Endothelial cell of umbilical vein (primary cell): ENCODE results near the gene IKZF3. TPM values are rescaled to one million over a fixed set of nuclear protein-coding genes. Genes with fewer than 3 reads are reported as not detected.
A peak's percentile ranks its signal among the peaks of the same experiment; 100 is the strongest.

Experiments used
- BruUV-seq: library from RNA; stranded (reverse); fragments of 400-500 nt; replicated peaks from 2 replicates; lab custom pipeline; 2021; lab: Mats Ljungman, UMichigan
- CTCF ChIA-PET: fragments of 300-600, 350-600 bp; sonication (Branson Sonifier 250); formaldehyde crosslinking; loops from one replicate; lab custom pipeline; 2021; ENCODE audit warnings: antibody characterized with exemption, inconsistent platforms; lab: Charles Lee
- POLR2A ChIA-PET: fragments of 300-600, 350-600 bp; sonication (Branson Sonifier 250); formaldehyde crosslinking; loops from one replicate; lab custom pipeline; 2021; ENCODE audit warnings: antibody characterized with exemption, inconsistent platforms; lab: Charles Lee
- DNase-seq: peaks from one replicate; pipeline ENCODE4 v3.0.0-alpha.2; 2011; ENCODE audit warnings: low read depth, low spot score
- FAIRE-seq: peaks from 2 replicates; lab custom pipeline; 2011; peaks lifted over from hg19 to GRCh38; lab: Jason Lieb, UNC
- H2AFZ ChIP-seq: 2 replicates; pipeline ENCODE4 v1.6.0; 2012; ENCODE audit warnings: low read depth, low read length, control low read depth, inconsistent platforms
- H3K27ac ChIP-seq: 2 replicates; pipeline ENCODE4 v1.5.1; 2011; ENCODE audit warnings: low read depth, mild to moderate bottlenecking, control low read depth, low read length, moderate library complexity; ENCODE audit not compliant: insufficient read depth
- H3K27me3 ChIP-seq, 2 experiments: 2 replicates each; pipeline versions ENCODE4 v1.6.0 to v1.6.1; 2011; ENCODE audit warnings: low read length in 2 of 2, mixed read lengths in 1 of 2; ENCODE audit not compliant: control insufficient read depth in 2 of 2, insufficient read depth in 2 of 2
- H3K36me3 ChIP-seq, 2 experiments: 2 replicates in 1 of 2; 3 replicates in 1 of 2; pipeline ENCODE4 v1.5.1; 2011; ENCODE audit warnings: low read length in 2 of 2, mild to moderate bottlenecking in 1 of 2, moderate library complexity in 1 of 2; ENCODE audit not compliant: control insufficient read depth in 2 of 2, insufficient read depth in 2 of 2; ENCODE audit errors: extremely low read depth in 1 of 2
- H3K4me1 ChIP-seq: 3 replicates; pipeline ENCODE4 v1.5.1; 2011; ENCODE audit warnings: mild to moderate bottlenecking, low read length; ENCODE audit not compliant: control insufficient read depth, insufficient read depth; ENCODE audit errors: extremely low read depth
- H3K4me2 ChIP-seq: 2 replicates; pipeline ENCODE4 v1.6.1; 2011; ENCODE audit warnings: low read length, control low read depth, mixed read lengths; ENCODE audit not compliant: insufficient read depth
- H3K4me3 ChIP-seq, 3 experiments: fragments of 200-600 bp in 1 of 3; sonication (generic), shearing (Covaris generic) in 1 of 3; replicated peaks in 1 of 3; 2 replicates each; pipeline ENCODE4 v1.5.1; 2011 to 2016; ENCODE audit warnings: control low read depth in 3 of 3, low read length in 3 of 3, mild to moderate bottlenecking in 2 of 3, inconsistent platforms in 1 of 3, low read depth in 1 of 3, moderate library complexity in 1 of 3; ENCODE audit not compliant: insufficient read depth in 1 of 3
- H3K79me2 ChIP-seq: 2 replicates; pipeline ENCODE4 v1.6.0; 2012; ENCODE audit warnings: low read length, inconsistent platforms; ENCODE audit not compliant: control insufficient read depth, insufficient read depth
- H3K9ac ChIP-seq: replicated peaks from 2 replicates; pipeline ENCODE3; 2011; ENCODE audit warnings: low read length, control low read depth; ENCODE audit not compliant: insufficient read depth; ENCODE audit errors: extremely low read depth
- H3K9me1 ChIP-seq: replicated peaks from 3 replicates; pipeline ENCODE4 v1.6.0; 2011; ENCODE audit warnings: mild to moderate bottlenecking, low read length; ENCODE audit not compliant: control insufficient read depth, insufficient read depth; ENCODE audit errors: extremely low read depth
- H3K9me3 ChIP-seq: replicated peaks from 2 replicates; pipeline ENCODE4 v1.5.1; 2012; ENCODE audit warnings: low read length, inconsistent platforms; ENCODE audit not compliant: control insufficient read depth, insufficient read depth
- H4K20me1 ChIP-seq: replicated peaks from 2 replicates; pipeline ENCODE3; 2011; ENCODE audit warnings: mild to moderate bottlenecking, low read length; ENCODE audit not compliant: control insufficient read depth, insufficient read depth; ENCODE audit errors: extremely low read depth
- EZH2 ChIP-seq: IDR thresholded peaks from 2 replicates; pipeline ENCODE4 v1.6.1; 2012; ENCODE audit warnings: borderline replicate concordance, low read depth, mild to moderate bottlenecking, moderate library complexity, low read length, inconsistent platforms; ENCODE audit not compliant: severe bottlenecking
- FOS ChIP-seq: IDR thresholded peaks from 2 replicates; pipeline ENCODE4 v1.6.1; 2011; ENCODE audit warnings: mild to moderate bottlenecking, low read length, moderate library complexity, borderline replicate concordance; ENCODE audit not compliant: insufficient read depth
- POLR2A ChIP-seq: IDR thresholded peaks from 2 replicates; pipeline ENCODE4 v1.6.1; 2012; ENCODE audit warnings: low read depth, mild to moderate bottlenecking, control low read depth, low read length
- POLR2AphosphoS5 ChIP-seq: IDR thresholded peaks from 2 replicates; pipeline ENCODE4 v1.6.1; 2012; ENCODE audit warnings: low read depth, mild to moderate bottlenecking, control low read depth, low read length, moderate library complexity; ENCODE audit not compliant: insufficient read depth
- dilution Hi-C: fragments of 300-500 bp; cut with MboI; formaldehyde crosslinking; loops from one replicate; pipeline ENCODE4 v1.15.0; 2019; ENCODE audit warnings: low sequenced_read_pairs; ENCODE audit not compliant: extremely low pct_ligation_motif_present
- intact Hi-C: fragments of 100-400 bp; cut with micrococcal nuclease; formaldehyde crosslinking; loops from one replicate; pipeline ENCODE4 v1.10.0; 2022
- polyA plus RNA-seq, 4 experiments: library from polyadenylated mRNA; depleted of rRNA in 3 of 4; stranded (reverse) in 3 of 4; unstranded in 1 of 4; fragments of >200 nt; gene quantifications; 2 replicates each; pipeline versions ENCODE4 v1.2.1 to v1.2.3, GENCODE V29; 2011 to 2012; ENCODE audit warnings: missing spikeins in 1 of 4
- total RNA-seq: library from RNA; stranded (reverse); gene quantifications from 2 replicates; pipeline ENCODE4 v1.2.3, GENCODE V29; 2021
- TF ChIP-seq, protein P1 (sequence below), 2 donors: IDR thresholded peaks; 1 replicate in 1 of 2; 2 replicates in 1 of 2; pipeline ENCODE4 v1.5.1; 2011; ENCODE audit warnings: low read length in 2 of 2, mild to moderate bottlenecking in 2 of 2, moderate library complexity in 2 of 2, control low read depth in 1 of 2, inconsistent platforms in 1 of 2, low read depth in 1 of 2; ENCODE audit not compliant: insufficient read depth in 1 of 2; ENCODE audit errors: extremely low read depth in 1 of 2

The IKZF3 gene
- total and polyA plus RNA-seq, 2 donors (not counting 3 experiments of a cell fraction or from before 2014, with no cell fraction given) = not detected

DNA sequence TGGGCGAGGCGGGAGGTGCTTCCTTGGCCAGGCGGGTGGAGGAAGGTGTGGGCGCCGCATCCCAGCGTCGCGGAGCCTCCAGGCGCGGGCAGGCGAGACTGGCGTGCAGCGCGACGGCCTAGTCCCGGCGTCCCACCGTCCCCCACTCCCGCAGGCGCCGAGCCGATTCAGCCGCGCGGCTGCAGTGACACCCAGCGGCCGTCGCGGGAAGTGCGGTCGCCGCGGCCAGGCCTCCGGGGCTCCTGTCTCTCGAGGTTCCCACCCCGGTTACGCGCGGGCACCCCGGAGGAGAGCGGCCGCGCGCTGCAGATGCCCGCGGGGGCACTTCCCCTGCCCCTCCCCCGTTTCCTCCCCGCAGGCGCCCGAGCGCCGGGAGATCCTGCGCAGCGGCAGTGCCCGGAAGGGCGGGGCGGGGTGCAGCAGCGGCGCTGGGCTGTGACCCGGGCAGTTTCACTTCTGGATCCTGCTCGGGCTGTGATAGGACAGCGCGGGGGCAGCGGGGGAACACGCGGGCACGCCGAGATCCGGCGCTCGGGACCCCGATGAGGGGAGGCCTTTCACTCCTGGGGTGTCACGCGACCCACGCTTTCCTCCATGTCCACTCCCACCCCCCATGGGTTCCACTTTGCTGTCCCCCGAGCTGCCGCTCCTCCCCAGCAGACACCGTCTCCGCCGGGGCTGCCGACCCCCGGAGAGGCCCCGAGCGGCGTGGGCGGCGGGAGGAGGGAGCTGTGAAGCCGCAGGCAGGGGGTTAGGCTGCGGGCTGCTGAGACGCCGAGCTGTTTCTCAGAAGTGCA, 109.8 kb downstream of the IKZF3 start:
- CTCF ChIA-PET = interaction anchor here (0.6 to 4.9 kb wide), 9 partner anchors 24 to 207 kb away, joined by 3 to 84 read pairs (median 8); partner anchors contain the start of genes ERBB2 and MIEN1
- peaks cover 9% of the 10 kb centered on the region for H3K4me1 ChIP-seq
- no TSS peak for BruUV-seq
- dilution Hi-C loops (no loop called here), intact Hi-C loops (loop anchor here (1.0 to 5.0 kb wide), 4 partner anchors 117 to 226 kb away; partner anchors contain the start of genes PSMD3 and STARD3)
- POLR2A ChIA-PET = no interaction called here
- peak overlapping the region; percentile 25 for H3K9ac ChIP-seq
- H2AFZ ChIP-seq = peak overlapping the region; percentile 96
- peaks cover 8 to 15% of the 10 kb centered on the region in 2 experiments for H3K27me3 ChIP-seq
- no peaks in the 10 kb centered on the region for H3K9me1 ChIP-seq
- no peaks in the 10 kb centered on the region for H3K36me3 ChIP-seq
- FAIRE-seq (peak; percentile 82), DNase-seq (peak; percentile 69)
- peak overlapping the region; percentile 54 to 71 (median 60) for H3K4me3 ChIP-seq
- H3K9me3 ChIP-seq = no peaks in the 10 kb centered on the region
- H3K79me2 ChIP-seq = no peaks in the 10 kb centered on the region
- H3K4me2 ChIP-seq = peak overlapping the region; percentile 48
- TF ChIP-seq FOS (no peak), POLR2AphosphoS5 (peak; percentile 22), POLR2A (peak; percentile 62), EZH2 (no peak)
- TF ChIP-seq, protein P1, sequence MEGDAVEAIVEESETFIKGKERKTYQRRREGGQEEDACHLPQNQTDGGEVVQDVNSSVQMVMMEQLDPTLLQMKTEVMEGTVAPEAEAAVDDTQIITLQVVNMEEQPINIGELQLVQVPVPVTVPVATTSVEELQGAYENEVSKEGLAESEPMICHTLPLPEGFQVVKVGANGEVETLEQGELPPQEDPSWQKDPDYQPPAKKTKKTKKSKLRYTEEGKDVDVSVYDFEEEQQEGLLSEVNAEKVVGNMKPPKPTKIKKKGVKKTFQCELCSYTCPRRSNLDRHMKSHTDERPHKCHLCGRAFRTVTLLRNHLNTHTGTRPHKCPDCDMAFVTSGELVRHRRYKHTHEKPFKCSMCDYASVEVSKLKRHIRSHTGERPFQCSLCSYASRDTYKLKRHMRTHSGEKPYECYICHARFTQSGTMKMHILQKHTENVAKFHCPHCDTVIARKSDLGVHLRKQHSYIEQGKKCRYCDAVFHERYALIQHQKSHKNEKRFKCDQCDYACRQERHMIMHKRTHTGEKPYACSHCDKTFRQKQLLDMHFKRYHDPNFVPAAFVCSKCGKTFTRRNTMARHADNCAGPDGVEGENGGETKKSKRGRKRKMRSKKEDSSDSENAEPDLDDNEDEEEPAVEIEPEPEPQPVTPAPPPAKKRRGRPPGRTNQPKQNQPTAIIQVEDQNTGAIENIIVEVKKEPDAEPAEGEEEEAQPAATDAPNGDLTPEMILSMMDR (IDR thresholded peaks at IDR 0.05; ENCODE audit: extremely low read depth in 1 of 2, insufficient read depth in 1 of 2, low read depth in 1 of 2, low read length in 2 of 2) = peak; percentile 77 to 85
- no peaks in the 10 kb centered on the region for H4K20me1 ChIP-seq
- H3K27ac ChIP-seq = no peak overlapping the region
